ENCODE results near the gene ANKS1B.
"Not testable (repeated sequence)": the region's sequence is repeated elsewhere in the genome, so short reads cannot be mapped to it uniquely, and the experiment has no call there.

The ANKS1B gene

DNA sequence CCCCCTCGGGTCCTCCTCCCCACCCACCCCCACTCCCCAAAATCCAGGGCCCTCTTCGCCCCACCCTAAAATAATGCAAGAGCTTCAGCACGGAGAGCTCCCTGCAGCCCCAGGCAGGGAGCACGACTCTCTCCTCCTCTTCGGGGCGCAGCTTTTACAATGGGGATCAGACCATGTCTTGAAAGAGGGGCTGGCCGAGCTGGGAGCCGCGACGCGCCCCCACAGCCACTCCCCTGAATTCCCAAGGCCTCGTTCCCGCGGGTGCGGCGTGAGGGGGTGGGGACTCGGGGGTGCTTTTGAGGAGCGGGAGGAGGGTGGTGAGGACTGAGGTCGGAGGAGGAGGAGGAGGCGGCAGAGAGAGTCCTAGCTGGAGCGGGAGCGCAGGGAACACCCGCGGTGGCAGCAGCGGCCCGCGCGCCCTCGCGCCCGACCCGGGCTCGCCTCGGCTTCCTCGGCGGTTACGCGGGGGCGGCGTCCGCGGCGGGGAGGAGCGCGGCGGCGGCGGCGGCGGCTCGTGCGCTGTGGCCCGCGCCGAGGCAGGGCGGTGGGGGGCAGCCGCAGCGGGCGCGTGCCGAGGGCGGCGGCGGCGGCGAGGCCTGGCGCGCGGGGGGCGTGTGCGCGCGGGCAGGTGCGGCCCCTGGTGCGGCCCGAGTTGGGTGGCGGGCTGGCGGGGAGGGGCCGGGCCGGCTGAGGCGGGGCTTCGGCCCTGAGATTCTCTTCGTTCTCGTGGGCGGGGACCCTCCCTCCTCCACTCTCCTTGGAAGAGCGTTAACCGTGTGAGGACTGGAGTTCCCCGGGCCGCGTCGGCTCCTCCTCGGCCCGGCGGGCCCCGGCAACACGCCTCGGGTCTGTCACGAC lies at the start of gene ANKS1B:
ANKS1B (minus strand) TSS at position 666 of the 858 bp plus-strand sequence. CDS start 699 bp downstream, outside the sequence.
- DNase-seq: peak; percentile 67

GRCh38 chr12:100031836-100032235 lies 47.1 kb upstream of the ANKS1B start:
- DNase-seq: no peak

- no peak for DNase-seq
These were observed 42.9 kb upstream of the ANKS1B start for GRCh38 chr12:100027671-100028070.

GRCh38 chr12:100026241-100026640 lies 41.5 kb upstream of the ANKS1B start:
- no peak for DNase-seq

DNA sequence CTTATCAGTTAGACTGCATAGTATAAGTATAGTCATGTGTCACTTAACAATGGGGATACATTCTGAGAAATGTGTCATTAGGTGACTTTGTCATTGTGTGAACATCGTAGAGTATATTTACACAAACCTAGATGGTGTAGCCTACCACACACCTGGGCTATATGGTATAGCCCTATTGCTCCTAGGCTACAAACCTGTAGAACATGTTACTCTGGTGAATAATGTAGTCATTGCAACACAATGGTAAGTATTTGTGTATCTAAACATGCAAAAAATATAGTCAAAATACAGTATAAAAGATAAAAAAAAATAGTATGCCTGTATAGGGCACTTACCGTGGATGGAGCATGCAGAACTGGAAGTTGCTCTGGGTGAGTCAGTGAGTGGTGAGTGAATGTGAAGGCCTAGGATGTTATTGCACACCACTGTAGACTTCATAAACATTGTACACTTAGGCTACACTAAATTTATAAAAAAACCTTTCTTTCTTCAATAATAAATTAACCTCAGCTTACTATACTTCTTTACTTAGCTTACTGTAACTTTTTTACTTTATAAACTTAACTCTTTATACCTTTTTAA lies 40.3 kb upstream of the ANKS1B start:
- no peak for DNase-seq

DNA sequence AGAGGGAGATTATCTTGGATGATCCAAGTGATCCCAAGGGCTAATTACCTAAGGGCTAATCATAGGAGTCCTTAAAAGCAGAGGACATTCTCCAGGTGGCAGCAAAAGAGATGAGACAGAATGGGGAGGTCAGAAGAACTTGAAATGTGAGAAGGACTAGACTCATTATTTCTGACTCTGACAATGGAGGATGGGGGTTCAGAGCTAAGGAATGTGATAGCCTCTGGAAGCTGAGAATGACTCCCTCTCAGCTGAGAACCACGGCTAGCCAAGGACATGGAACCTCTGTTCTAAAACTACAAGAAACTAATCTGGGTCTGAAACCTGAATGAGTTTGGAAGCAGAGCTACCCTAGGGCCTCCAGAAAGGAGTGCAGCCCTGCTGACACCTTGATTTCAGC lies 35.6 kb upstream of the ANKS1B start:
- DNase-seq: no peak

- DNase-seq: no peak
These were observed 32.3 kb upstream of the ANKS1B start for GRCh38 chr12:100017056-100017455.

DNA sequence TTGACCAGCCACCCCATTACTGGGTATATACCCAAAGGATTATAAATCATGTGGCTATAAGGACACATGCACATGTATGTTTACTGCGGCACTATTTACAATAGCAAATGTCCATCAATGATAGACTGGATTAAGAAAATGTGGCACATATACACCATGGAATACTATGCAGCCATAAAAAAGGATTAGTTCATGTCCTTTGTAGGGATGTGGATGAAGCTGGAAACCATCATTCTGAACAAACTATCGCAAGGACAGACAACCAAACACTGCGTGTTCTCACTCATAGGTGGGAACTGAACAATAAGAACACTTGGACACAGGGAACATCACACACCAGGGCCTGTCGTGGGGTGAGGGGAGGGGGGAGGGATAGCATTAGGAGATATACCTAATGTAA lies 31.6 kb upstream of the ANKS1B start:
- not testable (repeated sequence) for DNase-seq

DNA sequence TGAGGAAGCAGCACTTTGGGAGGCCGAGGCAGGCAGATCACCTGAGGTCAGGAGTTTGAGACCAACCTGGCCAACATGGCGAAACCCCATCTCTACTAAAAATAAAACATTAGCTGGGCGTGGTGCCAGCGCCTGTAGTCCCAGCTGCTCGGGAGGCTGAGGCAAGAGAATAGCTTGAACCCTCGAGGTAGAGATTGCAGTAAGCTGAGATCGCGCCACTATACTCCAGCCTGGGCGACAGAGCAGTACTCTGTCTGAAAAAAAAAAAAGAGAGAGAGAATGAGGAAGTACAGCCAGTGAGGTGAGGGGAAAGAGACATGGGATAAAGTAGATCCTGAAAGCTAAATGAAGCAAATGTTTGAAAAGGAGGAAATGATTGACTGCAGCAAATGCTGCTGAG lies 21.1 kb upstream of the ANKS1B start:
- DNase-seq: not testable (repeated sequence)

DNA sequence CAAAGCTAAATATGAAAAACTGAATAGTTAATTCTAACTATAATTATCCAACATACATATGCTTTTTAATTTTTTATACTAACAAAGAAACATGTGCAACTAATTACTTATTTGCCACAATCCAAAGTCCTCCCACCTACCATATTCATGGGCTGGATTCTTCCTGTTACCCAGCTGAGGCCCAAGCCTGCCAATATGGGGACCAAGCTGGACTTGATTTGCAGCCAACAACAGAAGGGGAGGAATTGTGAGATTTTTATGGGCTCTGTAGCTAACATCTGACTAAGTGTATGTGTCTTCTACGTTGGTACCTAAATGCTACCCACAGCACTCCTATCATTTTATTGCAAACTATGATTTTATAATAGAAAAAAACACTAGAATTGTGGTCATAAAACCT lies 13.1 kb upstream of the ANKS1B start:
- DNase-seq: no peak

- DNase-seq: no peak
These were observed 11.4 kb upstream of the ANKS1B start for GRCh38 chr12:99996095-99996494.

DNA sequence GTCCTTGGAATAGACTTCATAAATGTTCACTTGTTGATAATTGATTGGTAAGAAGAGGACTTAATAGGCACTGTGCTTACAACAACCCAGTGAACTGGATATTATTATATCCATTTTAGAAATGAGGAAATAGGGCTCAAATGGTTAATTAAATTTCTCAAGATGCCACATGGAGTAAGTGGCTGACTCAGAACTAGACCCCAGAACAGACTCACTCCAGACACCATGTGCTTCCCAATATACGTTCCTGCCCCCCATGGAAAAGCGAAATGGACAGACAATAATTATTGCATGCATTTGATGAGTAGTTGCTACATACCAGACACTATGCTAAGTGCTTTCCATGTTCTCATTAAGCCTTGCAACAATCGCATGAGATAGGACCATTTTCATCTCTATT lies 895 bp upstream of the ANKS1B start:
- DNase-seq: no peak

DNA sequence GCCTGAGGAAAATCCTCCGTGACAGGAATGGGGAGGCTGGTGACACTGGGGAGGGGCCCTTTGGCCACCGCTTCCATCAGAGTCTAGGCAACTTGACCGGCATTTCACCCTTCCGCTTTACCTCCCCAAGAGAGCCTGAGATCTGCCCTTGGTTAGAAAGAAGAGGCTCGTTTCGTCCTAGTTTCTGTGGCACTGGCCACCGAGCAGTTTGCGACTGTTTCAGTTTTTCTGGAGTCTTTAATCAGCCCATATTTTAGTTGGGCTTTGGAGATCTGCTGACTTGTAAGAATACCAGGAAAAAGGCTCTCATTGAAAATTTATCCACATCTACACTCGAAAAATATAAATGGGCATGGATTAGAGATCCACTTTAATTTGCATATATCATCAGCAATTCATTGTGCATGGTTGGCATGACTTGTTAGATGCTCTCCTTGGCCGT lies 414 bp upstream of the ANKS1B start:
- DNase-seq: no peak

DNA sequence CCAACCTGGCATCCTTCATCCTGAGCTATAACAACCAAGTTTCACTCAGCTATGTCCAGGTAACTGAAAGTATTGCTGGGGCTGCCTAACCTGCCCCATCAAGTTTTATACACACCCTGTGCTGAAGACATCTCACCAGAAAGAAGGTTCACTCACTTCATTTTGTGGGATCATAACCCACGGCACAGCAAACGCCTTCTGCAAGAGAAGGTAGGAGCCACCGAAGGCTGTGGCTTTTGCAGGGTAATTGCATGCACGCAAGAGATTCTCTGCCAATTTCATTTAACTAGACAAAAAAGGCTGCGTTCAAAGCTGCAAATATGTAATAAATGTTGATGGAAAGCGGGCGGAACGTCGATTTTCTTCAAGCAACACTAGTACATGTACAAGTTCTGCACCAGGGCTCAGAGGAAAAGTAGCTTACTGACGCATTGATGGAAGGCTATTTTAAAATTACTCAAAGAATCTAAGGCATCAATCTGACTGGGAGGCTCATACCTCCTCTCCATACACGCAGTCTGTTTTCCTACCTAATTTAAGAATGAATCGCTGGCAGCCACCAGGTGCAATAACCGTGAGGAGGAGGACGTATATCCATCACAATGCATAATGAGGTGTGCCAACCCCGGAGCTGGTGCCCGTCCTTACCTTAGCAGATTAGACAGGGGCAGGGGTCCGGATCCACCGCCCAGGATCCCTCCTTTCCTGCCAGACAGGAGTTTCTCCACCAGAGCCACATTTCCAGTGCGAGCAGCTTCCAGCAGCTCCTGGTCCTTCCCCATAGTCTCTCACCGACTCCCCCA lies 1.1 kb downstream of the ANKS1B start:
- DNase-seq: peak; percentile 22

- DNase-seq: no peak
These were observed 3.0 kb downstream of the ANKS1B start for GRCh38 chr12:99981639-99982190.

DNA sequence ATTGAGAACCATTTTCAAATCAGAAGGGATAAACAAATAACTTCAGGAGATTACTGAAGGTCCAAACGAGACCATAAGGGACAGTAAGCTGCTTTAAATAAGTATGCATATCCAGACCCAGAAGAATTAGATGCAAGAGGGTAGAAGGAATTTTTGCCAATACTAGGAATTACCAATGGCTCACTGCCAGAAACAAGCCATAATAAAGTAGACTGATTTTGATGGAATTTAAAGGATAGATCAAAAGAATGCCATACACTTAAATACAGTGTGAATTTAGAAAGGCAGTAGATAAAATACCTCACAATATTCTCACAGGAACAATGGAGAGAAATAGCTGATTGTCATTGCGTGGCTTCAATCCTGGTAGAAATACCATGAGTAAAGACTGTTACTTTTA lies 5.3 kb downstream of the ANKS1B start:
- DNase-seq: no peak

- no peak for DNase-seq
These were observed 6.6 kb downstream of the ANKS1B start for GRCh38 chr12:99978152-99978551.

DNA sequence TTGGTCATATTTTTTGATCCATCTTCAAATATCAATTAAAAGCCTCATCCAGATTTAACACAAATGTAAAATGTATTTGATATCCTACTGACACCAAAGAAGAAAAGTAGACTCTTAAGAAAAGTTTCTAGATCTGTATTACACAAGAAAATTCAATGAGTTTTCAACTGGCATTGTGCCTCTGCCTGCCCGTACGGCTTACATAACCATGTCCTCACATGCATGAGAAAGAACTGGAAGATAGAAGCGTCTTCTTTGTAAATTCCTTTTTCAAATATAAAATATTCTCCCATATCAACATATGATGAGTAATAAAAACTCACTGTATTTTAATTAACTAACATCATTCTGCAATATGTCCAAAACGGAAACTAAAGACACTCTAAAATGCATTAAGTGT lies 7.2 kb downstream of the ANKS1B start:
- DNase-seq: no peak

DNA sequence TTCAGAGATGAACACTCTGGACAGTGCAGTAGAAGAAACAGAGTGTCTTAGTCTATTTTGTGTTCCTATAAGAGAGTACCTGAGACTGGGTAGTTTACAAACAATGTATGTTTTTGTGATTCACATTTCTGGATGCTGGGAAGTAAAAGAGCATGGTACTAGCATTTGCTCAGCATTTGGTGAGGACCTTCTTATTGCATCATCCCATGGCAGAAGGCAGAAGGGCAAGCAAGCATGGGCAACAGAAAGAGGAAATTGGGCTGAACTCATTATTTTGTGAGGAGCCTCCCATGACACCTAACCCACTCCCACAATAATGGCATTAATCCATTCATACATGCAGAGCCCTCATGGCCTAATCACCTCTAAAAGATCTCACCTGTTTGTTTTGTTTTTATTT lies 8.0 kb downstream of the ANKS1B start:
- DNase-seq: no peak

DNA sequence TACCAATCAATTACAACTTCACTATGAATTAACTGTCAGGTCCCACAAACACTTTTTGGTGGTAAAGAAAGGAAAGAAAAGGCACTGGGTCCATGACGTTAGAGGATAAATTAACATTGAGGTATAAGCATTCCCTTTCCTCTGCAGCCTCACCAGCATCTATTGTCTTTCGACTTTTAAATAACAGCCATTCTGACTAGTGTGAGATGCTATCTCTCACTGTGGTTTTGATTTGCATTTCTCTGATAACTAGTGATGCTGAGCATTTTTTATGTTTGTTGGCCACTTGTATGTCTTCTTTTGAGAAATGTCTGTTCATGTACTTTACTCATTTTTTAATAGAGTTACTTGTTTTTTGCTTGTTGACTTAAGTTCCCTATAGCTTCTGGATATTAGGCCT lies 9.4 kb downstream of the ANKS1B start:
- no peak for DNase-seq

DNA sequence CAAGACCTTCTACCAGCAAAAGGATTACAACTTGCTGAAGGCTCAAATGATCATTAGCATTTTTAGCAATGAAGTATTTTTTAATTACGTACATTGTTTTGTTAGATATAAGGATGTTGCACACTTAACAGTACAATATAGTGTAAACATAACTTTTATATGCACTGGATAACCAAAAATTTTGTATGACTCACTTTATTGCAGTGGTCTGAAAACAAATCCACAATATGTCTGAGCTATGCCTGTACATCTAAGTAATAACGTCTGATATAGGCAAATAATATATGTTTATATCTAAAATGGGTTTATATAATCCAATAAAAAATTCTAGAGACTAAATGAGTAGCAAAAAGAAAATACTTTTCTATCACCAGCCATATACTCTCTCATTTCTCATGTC lies 10.6 kb downstream of the ANKS1B start:
- no peak for DNase-seq

- DNase-seq: no peak
These were observed 18.3 kb downstream of the ANKS1B start for GRCh38 chr12:99966429-99966828.

DNA sequence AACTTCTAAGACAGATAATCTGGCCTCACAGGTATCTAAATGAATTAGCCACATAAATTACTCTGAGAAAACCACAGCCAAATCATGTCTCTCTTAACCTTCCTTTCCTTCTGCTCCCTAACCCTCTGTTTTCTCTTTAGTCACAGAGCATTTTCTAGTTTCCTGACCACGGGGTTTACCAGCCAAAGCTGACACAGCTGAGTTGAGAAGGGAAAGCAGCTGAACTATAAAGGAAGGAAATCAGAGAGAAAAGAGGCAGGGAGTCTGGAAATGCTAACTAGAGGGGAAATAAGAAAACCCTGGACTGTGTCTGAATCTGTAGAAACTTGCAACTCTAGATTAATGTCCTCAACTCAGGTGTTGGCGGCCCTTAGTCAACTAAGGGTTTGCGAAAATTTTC lies 24.4 kb downstream of the ANKS1B start:
- DNase-seq: peak; percentile 31
